GM12801 (cell line): ENCODE measurements around the gene ADARB2.

ENCODE experiments used
- CTCF ChIP-seq: IDR thresholded peaks from one replicate; pipeline ENCODE4 v1.5.1; 2011; ENCODE audit warnings: control low read depth; ENCODE audit not compliant: insufficient read length; ENCODE audit errors: extremely low read depth

Gene ADARB2

GRCh38 chr10:1548596-1548995 lies 188.7 kb downstream of the ADARB2 start:
- no peak for TF ChIP-seq CTCF

- TF ChIP-seq CTCF = no peak
These were observed 189.2 kb downstream of the ADARB2 start for GRCh38 chr10:1548146-1548545.

- TF ChIP-seq CTCF = no peak
These were observed 190.8 kb downstream of the ADARB2 start for GRCh38 chr10:1546431-1547110.

- TF ChIP-seq CTCF = no peak
These were observed 191.8 kb downstream of the ADARB2 start for GRCh38 chr10:1545524-1545923.

- TF ChIP-seq CTCF = no peak
These were observed 192.4 kb downstream of the ADARB2 start for GRCh38 chr10:1544929-1545328.

- no peak for TF ChIP-seq CTCF
These were observed 193.1 kb downstream of the ADARB2 start for GRCh38 chr10:1544209-1544673.

GRCh38 chr10:1543596-1543995 lies 193.7 kb downstream of the ADARB2 start:
- no peak for TF ChIP-seq CTCF

GRCh38 chr10:1542941-1543340 lies 194.4 kb downstream of the ADARB2 start:
- no peak for TF ChIP-seq CTCF
